Astrocyte (in vitro differentiated cells and primary cell): ENCODE data around the gene TLNRD1.

ENCODE experiments used
- EZH2 ChIP-seq: IDR thresholded peaks from 2 replicates; pipeline ENCODE4 v1.6.1; 2012; ENCODE audit warnings: mild to moderate bottlenecking, low read length, inconsistent platforms; ENCODE audit not compliant: insufficient read depth
- TF ChIP-seq, protein P1 (sequence below): IDR thresholded peaks from 2 replicates; pipeline ENCODE4 v1.5.1; 2011; ENCODE audit warnings: low read depth, mild to moderate bottlenecking, inconsistent platforms, low read length, moderate library complexity; ENCODE audit not compliant: insufficient read depth

- TF ChIP-seq EZH2 = no peak
- TF ChIP-seq, protein P1, sequence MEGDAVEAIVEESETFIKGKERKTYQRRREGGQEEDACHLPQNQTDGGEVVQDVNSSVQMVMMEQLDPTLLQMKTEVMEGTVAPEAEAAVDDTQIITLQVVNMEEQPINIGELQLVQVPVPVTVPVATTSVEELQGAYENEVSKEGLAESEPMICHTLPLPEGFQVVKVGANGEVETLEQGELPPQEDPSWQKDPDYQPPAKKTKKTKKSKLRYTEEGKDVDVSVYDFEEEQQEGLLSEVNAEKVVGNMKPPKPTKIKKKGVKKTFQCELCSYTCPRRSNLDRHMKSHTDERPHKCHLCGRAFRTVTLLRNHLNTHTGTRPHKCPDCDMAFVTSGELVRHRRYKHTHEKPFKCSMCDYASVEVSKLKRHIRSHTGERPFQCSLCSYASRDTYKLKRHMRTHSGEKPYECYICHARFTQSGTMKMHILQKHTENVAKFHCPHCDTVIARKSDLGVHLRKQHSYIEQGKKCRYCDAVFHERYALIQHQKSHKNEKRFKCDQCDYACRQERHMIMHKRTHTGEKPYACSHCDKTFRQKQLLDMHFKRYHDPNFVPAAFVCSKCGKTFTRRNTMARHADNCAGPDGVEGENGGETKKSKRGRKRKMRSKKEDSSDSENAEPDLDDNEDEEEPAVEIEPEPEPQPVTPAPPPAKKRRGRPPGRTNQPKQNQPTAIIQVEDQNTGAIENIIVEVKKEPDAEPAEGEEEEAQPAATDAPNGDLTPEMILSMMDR = no peak
Measured at GRCh38 chr15:81032818-81033217, 32.1 kb downstream of the TLNRD1 start.
